ENCODE results near the gene CCDC97. TPM values are rescaled to one million over a fixed set of nuclear protein-coding genes. Genes with fewer than 3 reads are reported as not detected.
A peak's percentile ranks its signal among the peaks of the same experiment; 100 is the strongest.

Gene CCDC97
- total RNA-seq, 4 donors from 2014 or later: 11.6 to 19.6 (median 13.7) TPM

- intact Hi-C loops (cut with DNase I; ENCODE audit: low total_unique reads): no loop called here
- peak overlapping the region; percentile 61 for H3K4me3 ChIP-seq (ENCODE audit: low read depth, poor library complexity, severe bottlenecking)
- WGBS, 2 donors: 0 to 1% methylated on average over 45 to 58 of the region's 58 CpGs
- TF ChIP-seq, protein P1, sequence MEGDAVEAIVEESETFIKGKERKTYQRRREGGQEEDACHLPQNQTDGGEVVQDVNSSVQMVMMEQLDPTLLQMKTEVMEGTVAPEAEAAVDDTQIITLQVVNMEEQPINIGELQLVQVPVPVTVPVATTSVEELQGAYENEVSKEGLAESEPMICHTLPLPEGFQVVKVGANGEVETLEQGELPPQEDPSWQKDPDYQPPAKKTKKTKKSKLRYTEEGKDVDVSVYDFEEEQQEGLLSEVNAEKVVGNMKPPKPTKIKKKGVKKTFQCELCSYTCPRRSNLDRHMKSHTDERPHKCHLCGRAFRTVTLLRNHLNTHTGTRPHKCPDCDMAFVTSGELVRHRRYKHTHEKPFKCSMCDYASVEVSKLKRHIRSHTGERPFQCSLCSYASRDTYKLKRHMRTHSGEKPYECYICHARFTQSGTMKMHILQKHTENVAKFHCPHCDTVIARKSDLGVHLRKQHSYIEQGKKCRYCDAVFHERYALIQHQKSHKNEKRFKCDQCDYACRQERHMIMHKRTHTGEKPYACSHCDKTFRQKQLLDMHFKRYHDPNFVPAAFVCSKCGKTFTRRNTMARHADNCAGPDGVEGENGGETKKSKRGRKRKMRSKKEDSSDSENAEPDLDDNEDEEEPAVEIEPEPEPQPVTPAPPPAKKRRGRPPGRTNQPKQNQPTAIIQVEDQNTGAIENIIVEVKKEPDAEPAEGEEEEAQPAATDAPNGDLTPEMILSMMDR (IDR thresholded peaks at IDR 0.05): no peak
- TF ChIP-seq POLR2A (IDR thresholded peaks at IDR 0.05): no peak
- peak; percentile 73 to 94 for DNase-seq (ENCODE audit: low spot score in 2 of 2)
These were observed 41.6 kb downstream of the CCDC97 start for GRCh38 chr19:41351339-41352245.

- peak overlapping the region; percentile 61 for H3K4me3 ChIP-seq (ENCODE audit: low read depth, poor library complexity, severe bottlenecking)
- no peak for DNase-seq (ENCODE audit: low spot score in 2 of 2)
- 1% methylated on average over 12 of the region's 12 CpGs for WGBS, 2 donors
- intact Hi-C loops (cut with DNase I; ENCODE audit: low total_unique reads): no loop called here
- TF ChIP-seq, protein P1 (IDR thresholded peaks at IDR 0.05): no peak
- no peak for TF ChIP-seq POLR2A (IDR thresholded peaks at IDR 0.05)
These were observed 42.3 kb downstream of the CCDC97 start for GRCh38 chr19:41352279-41352608.

GRCh38 chr19:41352609-41353465 lies 42.9 kb downstream of the CCDC97 start:
- no peak for TF ChIP-seq POLR2A (IDR thresholded peaks at IDR 0.05)
- TF ChIP-seq, protein P1 (IDR thresholded peaks at IDR 0.05): no peak
- peak overlapping the region; percentile 61 for H3K4me3 ChIP-seq (ENCODE audit: low read depth, poor library complexity, severe bottlenecking)
- 0 to 1% methylated on average over 56 to 57 of the region's 71 CpGs for WGBS, 2 donors
- peak; percentile 66 to 94 for DNase-seq (ENCODE audit: low spot score in 2 of 2)
- intact Hi-C loops (cut with DNase I; ENCODE audit: low total_unique reads): no loop called here

DNA sequence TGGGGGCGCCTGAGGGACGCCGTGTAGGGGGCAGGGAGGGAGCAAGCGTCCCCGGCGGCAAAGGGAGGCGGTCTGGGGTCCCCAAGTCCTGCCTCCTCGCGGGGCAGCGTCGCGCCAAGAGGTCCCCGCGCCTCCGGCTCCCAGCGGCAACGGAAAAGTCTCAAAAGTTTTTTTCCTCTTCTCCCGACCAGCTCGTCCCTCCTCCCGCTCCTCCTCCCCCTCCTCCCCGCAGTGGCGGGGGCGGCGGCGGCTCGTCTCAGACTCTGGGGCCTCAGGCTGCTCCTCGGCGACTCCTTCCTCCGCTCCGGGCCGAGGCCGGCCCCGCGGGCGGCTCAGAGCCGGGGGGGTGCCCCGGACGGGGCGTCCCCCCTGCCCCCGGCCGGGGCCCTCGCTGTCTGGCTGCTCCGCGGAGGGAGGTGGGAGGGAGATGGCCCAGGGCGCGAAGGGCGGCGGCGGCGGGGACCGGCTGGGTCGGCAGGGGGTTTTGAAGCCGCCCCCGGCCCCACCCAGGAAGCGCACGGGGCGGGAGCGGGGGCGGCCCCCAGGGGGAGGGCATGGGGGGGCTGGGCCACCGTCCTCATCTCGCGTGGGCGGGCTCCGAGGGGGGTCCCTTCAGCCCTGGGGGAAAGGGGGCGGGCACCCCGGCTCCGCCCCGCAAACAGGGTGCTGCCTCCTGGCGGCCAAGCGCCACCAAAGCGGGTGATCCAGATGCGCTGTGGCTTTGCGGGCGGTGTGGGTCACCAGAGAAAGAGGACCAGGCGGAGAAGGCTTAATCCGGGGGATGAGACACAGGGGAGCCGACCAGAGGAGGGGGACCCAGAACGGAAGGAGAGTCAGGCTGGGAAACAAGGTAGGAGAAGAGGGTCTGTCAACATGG lies 43.7 kb downstream of the CCDC97 start, which contains the start of gene TGFB1:
Gene TGFB1, minus strand, starts transcription at position 457 of the 877 bp plus-strand sequence. CDS start 878 bp downstream, outside the sequence.
- DNase-seq (ENCODE audit: low spot score in 2 of 2): peak; percentile 82 to 98
- intact Hi-C loops (cut with DNase I; ENCODE audit: low total_unique reads): no loop called here
- WGBS, 2 donors: 1% methylated on average over 55 to 62 of the region's 78 CpGs
- TF ChIP-seq, protein P1 (IDR thresholded peaks at IDR 0.05): peak in 1 of 3 donors; percentile 79
- TF ChIP-seq POLR2A (IDR thresholded peaks at IDR 0.05): no peak
- peak within 1 kb of the TSS; percentile 61 for H3K4me3 ChIP-seq (ENCODE audit: low read depth, poor library complexity, severe bottlenecking)

GRCh38 chr19:41354343-41354953 lies 44.5 kb downstream of the CCDC97 start:
- intact Hi-C loops (cut with DNase I; ENCODE audit: low total_unique reads): no loop called here
- WGBS, 2 donors: 86 to 90% methylated on average over 18 to 21 of the region's 23 CpGs
- TF ChIP-seq, protein P1 (IDR thresholded peaks at IDR 0.05): no peak
- TF ChIP-seq POLR2A (IDR thresholded peaks at IDR 0.05): no peak

More at GRCh38 chr19:41354343-41354953, 44.5 kb downstream of the CCDC97 start:
- no peak overlapping the region for H3K4me3 ChIP-seq (ENCODE audit: low read depth, poor library complexity, severe bottlenecking)
- no peak for DNase-seq (ENCODE audit: low spot score in 2 of 2)

Data from lower leg skin (tissue), 4 donors.